Right lobe of liver (tissue), 6 donors: ENCODE results near the gene ABHD2. TPM values are rescaled to one million over a fixed set of nuclear protein-coding genes. Genes with fewer than 3 reads are reported as not detected.
A peak's percentile ranks its signal among the peaks of the same experiment; 100 is the strongest.

ENCODE experiments used
- ATAC-seq, 4 donors: fragments of 200-7000 bp; cut with Tn5 transposase; one replicate each; pipeline ENCODE4 v1.9.1; 2020; ENCODE audit warnings: mild to moderate bottlenecking in 4 of 4, moderate library complexity in 4 of 4
- DNase-seq, 3 donors: peaks; one replicate each; pipeline ENCODE4 v3.0.0-alpha.2; 2020
- H3K27ac ChIP-seq, 3 donors: fragments of 200-600 bp; one replicate each; pipeline ENCODE4 v1.8.0; 2022
- H3K27me3 ChIP-seq, 2 donors: fragments of 200-600 bp; one replicate each; pipeline ENCODE4 v1.8.0; 2022
- H3K36me3 ChIP-seq, 4 donors: fragments of 200-600 bp; sonication (generic) in 1 of 4; one replicate each; pipeline versions ENCODE4 v1.5.1 to v1.8.0; 2017 to 2022; ENCODE audit warnings: control low read depth in 1 of 4
- H3K4me1 ChIP-seq, 4 donors: fragments of 200-600 bp; sonication (generic) in 1 of 4; one replicate each; pipeline versions ENCODE4 v1.5.1 to v1.8.0; 2017 to 2022; ENCODE audit warnings: control low read depth in 1 of 4
- H3K4me3 ChIP-seq, 3 donors: fragments of 200-600 bp; one replicate each; pipeline ENCODE4 v1.8.0; 2022
- H3K9me3 ChIP-seq, 4 donors: fragments of 200-600 bp; sonication (generic) in 1 of 4; one replicate each; pipeline versions ENCODE4 v1.5.1 to v1.8.0; 2017 to 2022; ENCODE audit warnings: control low read depth in 1 of 4
- CTCF ChIP-seq, 4 donors: fragments of 200-600 bp in 3 of 4; fragments of 450-650 bp in 1 of 4; IDR thresholded peaks; one replicate each; pipeline versions ENCODE4 v1.5.1 to v1.8.0; 2016 to 2022; ENCODE audit warnings: antibody characterized with exemption in 4 of 4, mild to moderate bottlenecking in 2 of 4
- POLR2A ChIP-seq: fragments of 450-650 bp; IDR thresholded peaks from one replicate; pipeline ENCODE4 v1.6.1; 2017; ENCODE audit warnings: antibody characterized with exemption, mild to moderate bottlenecking
- WGBS: methylation state at CpG from one replicate; pipeline ENCODE4 v1.1.6; 2018; ENCODE audit warnings: low coverage, low lambda C conversion rate; ENCODE audit not compliant: insufficient coverage; ENCODE audit errors: missing lambda C conversion rate; 5-methylcytosine and 5-hydroxymethylcytosine counted together
- intact Hi-C, 2 donors: fragments of 100-400 bp; cut with DNase I; formaldehyde crosslinking; loops; one replicate each; pipeline versions ENCODE4 v1.11.2 to v1.14.1; 2022
- total RNA-seq, 6 experiments: library from RNA; depleted of rRNA in 2 of 6; stranded (reverse); fragments of >200 nt in 2 of 6; fragmentation: NEBNext Ultra II Directional in 3 of 6; extraction: Animal tissue kit (Norgen Biotek cat#: 25700) in 3 of 6; gene quantifications; one replicate each; pipeline versions ENCODE4 v1.1.0 to v1.2.4, GENCODE V29; 2016 to 2023
- donor health status: DM: no; HTN: yes; CAD: no.
- donor health status: DM: no; HTN: no; CAD: no.
- donor health status: DM: no; HTN: no; CAD: no.
- donor health status: DM: no; HTN: yes; CAD: no.
- donor health status: DM: no; HTN: yes; CAD: no.

Gene ABHD2
- total RNA-seq, 6 experiments from 2014 or later, result 136 to 392 (median 315) TPM

- 18% methylated on average over 3 of the region's 3 CpGs for WGBS
- Histone ChIP-seq H3K4me1 (peaks cover 0 to 92% (median 37%) of the 10 kb centered on the region in 4 donors), H3K36me3 (peaks cover 0 to 23% (median 2%) of the 10 kb centered on the region in 4 donors), H3K27me3 (no peaks in the 10 kb centered on the region), H3K9me3 (no peaks in the 10 kb centered on the region), H3K4me3 (no peak overlapping the region), H3K27ac (peak overlapping the region; percentile 86 to 95 (median 91))
- DNase-seq (peak in 2 of 3 donors; percentile 59 to 75), ATAC-seq (peak; percentile 70 to 81 (median 74))
- no peak for TF ChIP-seq POLR2A
- intact Hi-C loops, result no loop called here
Observed at GRCh38 chr15:89121414-89121813, 33.2 kb downstream of the ABHD2 start.

GRCh38 chr15:89122505-89123180, 34.4 kb downstream of the ABHD2 start:
- Histone ChIP-seq H3K27me3 (no peaks in the 10 kb centered on the region), H3K27ac (peak overlapping the region; percentile 86 to 95 (median 91)), H3K9me3 (no peaks in the 10 kb centered on the region), H3K4me3 (no peak overlapping the region), H3K4me1 (peaks cover 0 to 99% (median 41%) of the 10 kb centered on the region in 4 donors), H3K36me3 (peaks cover 0 to 16% (median 0%) of the 10 kb centered on the region in 4 donors)
- WGBS, result 100% methylated on average over 3 of the region's 4 CpGs
- no peak for DNase-seq
- ATAC-seq, result no peak
- intact Hi-C loops, result no loop called here
- TF ChIP-seq POLR2A (no peak), CTCF (IDR thresholded peaks at IDR 0.05) (no peak)

- Histone ChIP-seq H3K4me3 (no peak overlapping the region), H3K27me3 (no peaks in the 10 kb centered on the region), H3K36me3 (peaks cover 0 to 16% (median 0%) of the 10 kb centered on the region in 4 donors), H3K27ac (peak overlapping the region; percentile 86 to 92 (median 91)), H3K4me1 (peaks cover 0 to 99% (median 42%) of the 10 kb centered on the region in 4 donors), H3K9me3 (no peaks in the 10 kb centered on the region)
- peak; percentile 32 for TF ChIP-seq POLR2A
- no peak for TF ChIP-seq CTCF (IDR thresholded peaks at IDR 0.05)
- ATAC-seq (peak in 1 of 4 donors; percentile 5), DNase-seq (no peak)
- intact Hi-C loops, result no loop called here
- 55% methylated on average over 7 of the region's 7 CpGs for WGBS
Observed at GRCh38 chr15:89123181-89123525, 34.9 kb downstream of the ABHD2 start.

GRCh38 chr15:89125088-89125826, 37.0 kb downstream of the ABHD2 start:
- no peaks in the 10 kb centered on the region for H3K27me3 ChIP-seq
- H3K4me3 ChIP-seq, result no peak overlapping the region
- peaks cover 0 to 17% (median 0%) of the 10 kb centered on the region in 4 donors for H3K36me3 ChIP-seq
- no peaks in the 10 kb centered on the region for H3K9me3 ChIP-seq
- H3K4me1 ChIP-seq, result peaks cover 0 to 81% (median 32%) of the 10 kb centered on the region in 4 donors
- intact Hi-C loops, result no loop called here
- peak; percentile 34 for TF ChIP-seq POLR2A
- peak in 1 of 4 donors; percentile 4 for TF ChIP-seq CTCF (IDR thresholded peaks at IDR 0.05)
- peak; percentile 63 to 80 (median 77) for DNase-seq
- ATAC-seq, result peak; percentile 34 to 65 (median 54)
- 26% methylated on average over 5 of the region's 5 CpGs for WGBS
- peak overlapping the region; percentile 79 to 92 (median 91) for H3K27ac ChIP-seq

- H3K9me3 ChIP-seq, result no peaks in the 10 kb centered on the region
- ATAC-seq (no peak), DNase-seq (no peak)
- TF ChIP-seq CTCF (IDR thresholded peaks at IDR 0.05) (no peak), POLR2A (no peak)
- H3K36me3 ChIP-seq, result peaks cover 0 to 20% (median 0%) of the 10 kb centered on the region in 4 donors
- intact Hi-C loops, result no loop called here
- H3K4me3 ChIP-seq, result no peak overlapping the region
- H3K27ac ChIP-seq, result peak overlapping the region; percentile 79 to 92 (median 91)
- 64% methylated on average over 6 of the region's 6 CpGs for WGBS
- peaks cover 0 to 79% (median 31%) of the 10 kb centered on the region in 4 donors for H3K4me1 ChIP-seq
- H3K27me3 ChIP-seq, result no peaks in the 10 kb centered on the region
Observed at GRCh38 chr15:89126009-89126408, 37.8 kb downstream of the ABHD2 start.
